ENCODE results near the gene GRIN1.

DNA sequence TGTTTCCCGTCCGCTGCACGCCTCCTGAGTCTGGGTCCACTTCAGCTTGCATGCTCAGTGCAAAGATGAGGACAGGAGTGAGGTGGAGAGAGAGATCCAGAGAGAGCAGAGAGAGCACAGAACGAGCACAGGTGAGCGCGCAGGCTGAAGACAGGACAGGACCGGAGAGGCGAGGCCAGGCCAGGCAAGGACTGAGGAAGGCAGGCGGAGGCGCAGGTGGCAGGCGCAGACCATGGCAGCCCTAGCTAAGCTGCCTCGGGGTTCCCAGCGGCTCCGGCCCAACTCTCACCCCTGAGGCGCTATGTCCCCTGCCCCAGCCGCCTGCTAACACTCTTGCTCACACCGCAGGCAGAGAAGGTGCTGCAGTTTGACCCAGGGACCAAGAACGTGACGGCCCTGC is 9.7 kb downstream of the GRIN1 start:
- TF ChIP-seq EZH2phosphoT487 (IDR thresholded peaks at IDR 0.05; ENCODE audit: low read depth, severe bottlenecking, unreplicated experiment) (no peak), CTCF (IDR thresholded peaks at IDR 0.05; ENCODE audit: poor library complexity) (no peak), EZH2 (IDR thresholded peaks at IDR 0.05; ENCODE audit: borderline replicate concordance) (no peak)

Data from hepatocyte (in vitro differentiated cells).